Suprapubic skin (tissue), 4 donors: Measurements from ENCODE around the gene SEPTIN8. TPM values are rescaled to one million over a fixed set of nuclear protein-coding genes. Genes with fewer than 3 reads are reported as not detected.

Experiments
- DNase-seq, 2 donors: peaks; one replicate each; pipeline ENCODE4 v3.0.0-alpha.2; 2019; ENCODE audit warnings: low spot score in 2 of 2
- H3K27ac ChIP-seq: fragments of 200-600 bp; sonication (generic); one replicate; pipeline ENCODE4 v1.5.1; 2019
- H3K27me3 ChIP-seq: fragments of 200-600 bp; sonication (generic); one replicate; pipeline ENCODE4 v1.5.1; 2019
- H3K36me3 ChIP-seq: fragments of 200-600 bp; sonication (generic); one replicate; pipeline ENCODE4 v1.5.1; 2019
- H3K4me1 ChIP-seq: fragments of 200-600 bp; sonication (generic); one replicate; pipeline ENCODE4 v1.5.1; 2019
- H3K4me3 ChIP-seq: fragments of 200-600 bp; sonication (generic); one replicate; pipeline ENCODE4 v1.5.1; 2019; ENCODE audit warnings: mild to moderate bottlenecking
- H3K9me3 ChIP-seq: fragments of 200-600 bp; sonication (generic); one replicate; pipeline ENCODE4 v1.5.1; 2019
- EP300 ChIP-seq: sonication (generic); formaldehyde crosslinking; IDR thresholded peaks from one replicate; pipeline ENCODE4 v1.6.1; 2017; ENCODE audit warnings: antibody characterized with exemption
- POLR2A ChIP-seq, 2 donors: fragments of 450-650 bp; IDR thresholded peaks; one replicate each; pipeline ENCODE4 v1.6.1; 2017; ENCODE audit warnings: antibody characterized with exemption in 2 of 2, mild to moderate bottlenecking in 2 of 2, moderate library complexity in 2 of 2
- POLR2AphosphoS5 ChIP-seq, 3 donors: sonication (generic); formaldehyde crosslinking; IDR thresholded peaks; one replicate each; pipeline ENCODE4 v1.6.1; 2017; ENCODE audit warnings: antibody characterized with exemption in 3 of 3
- WGBS: methylation state at CpG from one replicate; pipeline ENCODE4 v1.1.5; 2018; 5-methylcytosine and 5-hydroxymethylcytosine counted together
- total RNA-seq, 4 donors: library from RNA; depleted of rRNA; stranded (reverse); fragments of >200 nt; gene quantifications; one replicate each; pipeline ENCODE4 v1.1.0, GENCODE V29; 2016
- TF ChIP-seq, protein P1 (sequence below), 2 donors: fragments of 200-600 bp in 1 of 2; fragments of 450-650 bp in 1 of 2; sonication (generic) in 1 of 2; IDR thresholded peaks; one replicate each; pipeline ENCODE4 v1.5.1; 2016 to 2019; ENCODE audit warnings: antibody characterized with exemption in 2 of 2, mild to moderate bottlenecking in 1 of 2, moderate library complexity in 1 of 2

SEPTIN8 gene
- total RNA-seq, 4 donors from 2014 or later = 75.9 to 85.0 (median 80.8) TPM

DNA sequence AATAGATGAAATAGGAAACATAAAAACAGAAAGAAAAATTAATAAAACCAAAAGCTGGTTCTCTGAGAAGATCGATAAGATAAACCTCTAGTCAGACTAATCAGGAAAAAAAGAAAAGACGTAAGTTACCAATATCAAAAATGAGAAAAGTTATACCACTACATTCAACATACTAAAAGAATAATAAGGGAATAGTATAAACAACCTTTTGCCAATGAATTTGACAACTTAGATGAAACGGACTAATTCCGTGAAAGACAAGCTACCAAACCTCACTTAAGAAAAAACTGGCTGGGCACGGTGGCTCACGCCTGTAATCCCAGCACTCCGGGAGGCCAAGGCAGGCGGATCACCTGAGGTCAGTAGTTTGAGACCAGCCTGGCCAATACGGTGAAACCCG is 47.1 kb downstream of the SEPTIN8 start:
- TF ChIP-seq EP300 (no peak), POLR2A (IDR thresholded peaks at IDR 0.05) (no peak), POLR2AphosphoS5 (IDR thresholded peaks at IDR 0.05) (no peak)
- TF ChIP-seq, protein P1, sequence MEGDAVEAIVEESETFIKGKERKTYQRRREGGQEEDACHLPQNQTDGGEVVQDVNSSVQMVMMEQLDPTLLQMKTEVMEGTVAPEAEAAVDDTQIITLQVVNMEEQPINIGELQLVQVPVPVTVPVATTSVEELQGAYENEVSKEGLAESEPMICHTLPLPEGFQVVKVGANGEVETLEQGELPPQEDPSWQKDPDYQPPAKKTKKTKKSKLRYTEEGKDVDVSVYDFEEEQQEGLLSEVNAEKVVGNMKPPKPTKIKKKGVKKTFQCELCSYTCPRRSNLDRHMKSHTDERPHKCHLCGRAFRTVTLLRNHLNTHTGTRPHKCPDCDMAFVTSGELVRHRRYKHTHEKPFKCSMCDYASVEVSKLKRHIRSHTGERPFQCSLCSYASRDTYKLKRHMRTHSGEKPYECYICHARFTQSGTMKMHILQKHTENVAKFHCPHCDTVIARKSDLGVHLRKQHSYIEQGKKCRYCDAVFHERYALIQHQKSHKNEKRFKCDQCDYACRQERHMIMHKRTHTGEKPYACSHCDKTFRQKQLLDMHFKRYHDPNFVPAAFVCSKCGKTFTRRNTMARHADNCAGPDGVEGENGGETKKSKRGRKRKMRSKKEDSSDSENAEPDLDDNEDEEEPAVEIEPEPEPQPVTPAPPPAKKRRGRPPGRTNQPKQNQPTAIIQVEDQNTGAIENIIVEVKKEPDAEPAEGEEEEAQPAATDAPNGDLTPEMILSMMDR (IDR thresholded peaks at IDR 0.05) = no peak

DNA sequence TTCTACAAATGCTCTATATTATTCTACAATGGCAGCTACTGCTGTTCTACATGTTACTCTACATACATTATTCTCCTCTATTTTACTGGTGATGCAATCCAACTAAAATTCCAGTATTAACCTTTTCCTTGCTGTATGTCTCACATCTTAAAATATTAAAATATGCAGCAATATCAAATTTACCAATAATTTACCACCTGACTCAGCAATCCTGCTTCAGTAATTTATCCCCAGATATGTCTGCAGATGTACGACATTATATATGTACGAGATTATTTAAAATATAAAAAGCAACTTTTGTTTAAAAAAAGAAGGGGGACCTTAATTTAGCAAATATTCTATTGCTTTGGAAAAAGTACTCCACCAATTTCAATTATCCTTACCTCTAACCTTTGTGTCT is 51.3 kb downstream of the SEPTIN8 start:
- H3K4me3 ChIP-seq = no peak overlapping the region
- no peaks in the 10 kb centered on the region for H3K36me3 ChIP-seq
- no peaks in the 10 kb centered on the region for H3K27me3 ChIP-seq
- no peak for DNase-seq
- 96% methylated on average over 2 of the region's 2 CpGs for WGBS
- no peaks in the 10 kb centered on the region for H3K4me1 ChIP-seq
- H3K27ac ChIP-seq = no peak overlapping the region
- H3K9me3 ChIP-seq = no peaks in the 10 kb centered on the region
- TF ChIP-seq, protein P1 (IDR thresholded peaks at IDR 0.05) = no peak
- no peak for TF ChIP-seq POLR2AphosphoS5 (IDR thresholded peaks at IDR 0.05)
- no peak for TF ChIP-seq POLR2A (IDR thresholded peaks at IDR 0.05)
- no peak for TF ChIP-seq EP300

More for the DNA sequence above, 47.1 kb downstream of the SEPTIN8 start:
- Histone ChIP-seq H3K36me3 (no peaks in the 10 kb centered on the region), H3K27me3 (no peaks in the 10 kb centered on the region), H3K4me1 (no peaks in the 10 kb centered on the region), H3K4me3 (no peak overlapping the region), H3K9me3 (no peaks in the 10 kb centered on the region), H3K27ac (no peak overlapping the region)
- DNase-seq = no peak
- WGBS = 96% methylated on average over 10 of the region's 10 CpGs

DNA sequence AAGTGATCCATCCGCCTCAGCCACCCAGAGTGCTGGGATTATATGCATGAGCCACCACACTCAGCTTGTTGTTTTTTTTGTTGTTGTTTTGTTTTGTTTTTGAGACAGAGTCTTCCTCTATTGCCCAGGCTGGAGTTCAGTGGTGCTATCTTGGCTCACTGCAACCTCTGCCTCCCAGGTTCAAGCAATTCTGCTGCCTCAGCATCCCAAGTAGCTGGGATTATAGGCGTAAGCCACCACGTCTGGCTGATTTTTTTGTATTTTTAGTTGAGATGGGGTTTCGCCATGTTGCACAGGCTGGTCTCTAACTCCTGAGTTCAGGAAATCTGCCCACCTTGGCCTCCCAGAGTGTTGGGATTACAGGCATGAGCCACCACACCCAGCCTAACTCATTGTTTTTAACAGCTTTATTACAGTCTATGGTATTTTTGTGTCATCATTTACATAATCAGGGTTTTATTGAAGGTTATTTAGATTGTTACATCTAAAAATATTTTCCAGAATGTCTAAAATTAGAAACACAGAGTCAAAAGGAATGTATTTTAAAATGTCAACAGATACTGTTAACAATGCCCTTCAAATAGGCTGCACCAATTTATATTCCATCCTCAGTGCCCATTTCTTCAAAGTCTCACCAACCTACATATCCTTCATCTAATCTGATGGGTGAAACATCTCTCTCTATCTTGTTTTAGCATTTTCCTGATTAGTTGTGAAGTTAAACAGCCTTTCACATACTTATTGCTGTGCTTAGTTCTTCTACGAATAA is 58.3 kb downstream of the SEPTIN8 start:
- no peak overlapping the region for H3K27ac ChIP-seq

DNA sequence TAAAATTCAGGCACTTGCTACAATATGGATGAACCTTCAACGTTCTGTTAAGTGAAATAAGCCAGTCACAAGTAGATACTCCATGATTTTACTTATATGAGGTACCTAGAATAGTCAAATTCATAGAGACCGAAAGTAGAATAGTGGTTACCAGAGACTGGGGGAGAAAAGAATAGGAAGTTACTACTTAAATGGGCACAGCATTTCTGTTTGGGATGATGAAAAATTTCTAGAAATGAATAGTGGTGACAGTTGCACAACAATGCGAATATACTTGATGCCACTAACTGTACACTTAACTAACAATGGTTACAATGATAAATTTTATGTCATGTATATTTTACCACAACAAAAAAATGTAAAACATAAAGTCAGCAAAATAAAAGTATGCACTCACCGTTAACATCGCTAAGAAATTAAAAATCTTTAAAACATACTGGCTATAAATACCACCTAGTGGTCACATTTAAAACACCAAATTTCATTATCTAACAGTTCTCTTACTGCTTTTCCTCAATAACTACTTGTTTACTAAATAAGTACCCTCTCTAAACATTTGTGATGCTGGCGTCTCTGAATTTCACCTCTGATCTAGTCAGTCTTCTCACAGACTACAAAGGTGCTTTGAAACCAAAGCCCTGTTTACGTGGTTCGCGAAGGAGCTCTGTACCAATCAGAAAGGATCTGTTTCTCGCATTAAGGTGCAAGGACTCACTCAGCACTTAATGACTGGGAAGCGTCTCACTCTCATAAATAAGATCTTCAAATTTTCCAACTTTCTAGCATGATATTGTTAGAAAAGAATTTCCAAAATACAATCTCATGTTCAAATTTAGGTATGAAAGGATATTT is 62.4 kb downstream of the SEPTIN8 start:
- TF ChIP-seq, protein P1 (IDR thresholded peaks at IDR 0.05) = peak; percentile 14 to 24
- no peak for TF ChIP-seq POLR2A (IDR thresholded peaks at IDR 0.05)
- no peak for TF ChIP-seq EP300
- no peak for TF ChIP-seq POLR2AphosphoS5 (IDR thresholded peaks at IDR 0.05)
- Histone ChIP-seq H3K27ac (no peak overlapping the region), H3K36me3 (peaks cover 9% of the 10 kb centered on the region), H3K27me3 (no peaks in the 10 kb centered on the region), H3K4me3 (no peak overlapping the region), H3K4me1 (no peaks in the 10 kb centered on the region), H3K9me3 (no peaks in the 10 kb centered on the region)
- DNase-seq = no peak
- WGBS = 68% methylated on average over 11 of the region's 11 CpGs

More for the DNA sequence above, 58.3 kb downstream of the SEPTIN8 start:
- Histone ChIP-seq H3K27me3 (no peaks in the 10 kb centered on the region), H3K4me1 (no peaks in the 10 kb centered on the region), H3K36me3 (peaks cover 13% of the 10 kb centered on the region), H3K9me3 (no peaks in the 10 kb centered on the region), H3K4me3 (no peak overlapping the region)
- WGBS = 97% methylated on average over 5 of the region's 5 CpGs
- TF ChIP-seq POLR2AphosphoS5 (IDR thresholded peaks at IDR 0.05) (no peak), POLR2A (IDR thresholded peaks at IDR 0.05) (no peak), EP300 (no peak)
- TF ChIP-seq, protein P1 (IDR thresholded peaks at IDR 0.05) = no peak
- no peak for DNase-seq

DNA sequence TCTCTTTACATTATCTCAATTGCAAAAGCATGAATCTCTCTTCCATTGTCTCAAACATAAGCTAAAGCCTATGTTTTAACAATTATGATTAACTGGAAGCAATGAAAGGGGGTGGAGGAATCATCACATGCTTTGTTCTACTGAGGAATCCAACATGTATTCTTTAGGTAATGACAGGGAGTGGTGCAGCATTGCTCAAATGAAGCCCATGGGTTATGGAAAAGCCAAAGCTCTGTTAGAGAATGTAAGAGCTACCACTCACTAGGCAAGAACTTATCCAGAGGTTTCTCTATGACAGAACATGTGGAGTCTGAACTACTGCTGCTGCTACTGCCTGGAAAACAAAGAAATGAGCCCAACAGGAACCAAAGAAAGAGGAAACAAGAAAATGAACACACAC is 68.4 kb downstream of the SEPTIN8 start:
- Histone ChIP-seq H3K27me3 (no peaks in the 10 kb centered on the region), H3K9me3 (no peaks in the 10 kb centered on the region), H3K4me1 (no peaks in the 10 kb centered on the region), H3K36me3 (no peaks in the 10 kb centered on the region), H3K27ac (no peak overlapping the region), H3K4me3 (no peak overlapping the region)
- TF ChIP-seq POLR2A (IDR thresholded peaks at IDR 0.05) (no peak), POLR2AphosphoS5 (IDR thresholded peaks at IDR 0.05) (no peak), EP300 (no peak)
- TF ChIP-seq, protein P1 (IDR thresholded peaks at IDR 0.05) = no peak
- no peak for DNase-seq
